ENCODE results near the gene IFIH1.

The IFIH1 gene

GRCh38 chr2:162312853-162313252 is 5.6 kb downstream of the IFIH1 start:
- no peak overlapping the region for H3K9ac ChIP-seq (ENCODE audit: low read depth, low read length)
- peaks cover 8% of the 10 kb centered on the region for H3K27me3 ChIP-seq (ENCODE audit: control insufficient read depth, insufficient read depth, low read length)
- no peaks in the 10 kb centered on the region for H3K4me1 ChIP-seq (ENCODE audit: control insufficient read depth, insufficient read depth, low read length)
- no peaks in the 10 kb centered on the region for H3K9me3 ChIP-seq (ENCODE audit: control insufficient read depth, insufficient read depth, low read length)
- H3K27ac ChIP-seq (ENCODE audit: low read depth, low read length) = no peak overlapping the region
- no peak overlapping the region for H3K4me3 ChIP-seq (ENCODE audit: low read depth, low read length)
- no peaks in the 10 kb centered on the region for H3K36me3 ChIP-seq (ENCODE audit: control insufficient read depth, insufficient read depth, low read length)

- Histone ChIP-seq H3K27me3 (ENCODE audit: control insufficient read depth, insufficient read depth, low read length) (no peaks in the 10 kb centered on the region), H3K27ac (ENCODE audit: low read depth, low read length) (no peak overlapping the region), H3K4me1 (ENCODE audit: control insufficient read depth, insufficient read depth, low read length) (peaks cover 8% of the 10 kb centered on the region; the same call in 1 of the 2 replicates), H3K9ac (ENCODE audit: low read depth, low read length) (no peak overlapping the region), H3K36me3 (ENCODE audit: control insufficient read depth, insufficient read depth, low read length) (no peaks in the 10 kb centered on the region), H3K9me3 (ENCODE audit: control insufficient read depth, insufficient read depth, low read length) (no peaks in the 10 kb centered on the region), H3K4me3 (ENCODE audit: low read depth, low read length) (no peak overlapping the region)
Measured at GRCh38 chr2:162308747-162309503, 9.6 kb downstream of the IFIH1 start.

DNA sequence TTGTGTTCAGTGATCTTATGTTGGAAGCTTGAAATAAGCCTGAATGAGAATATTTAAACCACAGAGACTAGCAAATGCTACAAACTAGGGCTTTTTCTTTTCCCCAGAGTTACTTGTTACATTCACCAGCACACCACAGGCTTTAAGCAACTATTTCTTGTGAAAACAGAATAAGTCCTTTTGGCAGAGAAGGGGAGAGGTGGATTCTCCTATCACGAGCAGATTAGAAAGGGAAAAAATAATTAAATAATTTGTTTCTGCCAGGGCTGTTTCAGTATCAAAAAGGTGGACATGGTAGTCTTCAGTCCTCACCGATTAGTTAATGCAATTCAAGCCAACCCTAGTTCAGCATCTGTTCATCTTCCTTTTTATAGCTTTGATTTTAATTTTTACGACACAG is 12.6 kb downstream of the IFIH1 start:
- Histone ChIP-seq H3K4me1 (ENCODE audit: control insufficient read depth, insufficient read depth, low read length) (peaks cover 8% of the 10 kb centered on the region; the same call in 1 of the 2 replicates), H3K27me3 (ENCODE audit: control insufficient read depth, insufficient read depth, low read length) (no peaks in the 10 kb centered on the region), H3K9ac (ENCODE audit: low read depth, low read length) (no peak overlapping the region), H3K27ac (ENCODE audit: low read depth, low read length) (no peak overlapping the region), H3K9me3 (ENCODE audit: control insufficient read depth, insufficient read depth, low read length) (no peaks in the 10 kb centered on the region), H3K4me3 (ENCODE audit: low read depth, low read length) (no peak overlapping the region), H3K36me3 (ENCODE audit: control insufficient read depth, insufficient read depth, low read length) (no peaks in the 10 kb centered on the region)

DNA sequence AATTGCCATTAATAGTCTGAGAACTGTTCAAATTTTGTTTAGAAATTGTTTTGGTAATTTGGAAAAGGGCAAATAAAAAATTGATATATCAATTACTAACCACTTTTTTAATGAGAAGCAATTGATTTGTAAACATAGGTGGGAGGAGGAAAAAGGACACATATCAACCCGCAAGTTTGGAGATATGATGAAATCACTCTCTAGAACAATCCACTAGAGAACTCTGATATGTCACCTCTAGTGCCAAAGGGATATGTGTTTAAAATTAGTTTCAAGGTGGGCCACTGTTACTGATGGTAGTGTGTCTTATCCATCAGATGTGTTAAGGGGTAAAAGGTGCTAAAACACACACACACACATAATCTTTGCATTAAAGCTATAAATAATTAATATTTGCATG is 16.6 kb downstream of the IFIH1 start:
- Histone ChIP-seq H3K27ac (ENCODE audit: low read depth, low read length) (no peak overlapping the region), H3K36me3 (ENCODE audit: control insufficient read depth, insufficient read depth, low read length) (no peaks in the 10 kb centered on the region), H3K9me3 (ENCODE audit: control insufficient read depth, insufficient read depth, low read length) (no peaks in the 10 kb centered on the region), H3K27me3 (ENCODE audit: control insufficient read depth, insufficient read depth, low read length) (no peaks in the 10 kb centered on the region), H3K4me3 (ENCODE audit: low read depth, low read length) (no peak overlapping the region), H3K9ac (ENCODE audit: low read depth, low read length) (no peak overlapping the region), H3K4me1 (ENCODE audit: control insufficient read depth, insufficient read depth, low read length) (peaks cover 4% of the 10 kb centered on the region; the same call in 1 of the 2 replicates)

GRCh38 chr2:162301151-162301804 is 17.2 kb downstream of the IFIH1 start:
- no peak overlapping the region for H3K27ac ChIP-seq (ENCODE audit: low read depth, low read length)
- H3K9me3 ChIP-seq (ENCODE audit: control insufficient read depth, insufficient read depth, low read length) = no peaks in the 10 kb centered on the region
- no peak overlapping the region for H3K9ac ChIP-seq (ENCODE audit: low read depth, low read length)
- no peaks in the 10 kb centered on the region for H3K4me1 ChIP-seq (ENCODE audit: control insufficient read depth, insufficient read depth, low read length)
- H3K4me3 ChIP-seq (ENCODE audit: low read depth, low read length) = no peak overlapping the region
- H3K36me3 ChIP-seq (ENCODE audit: control insufficient read depth, insufficient read depth, low read length) = no peaks in the 10 kb centered on the region
- H3K27me3 ChIP-seq (ENCODE audit: control insufficient read depth, insufficient read depth, low read length) = no peaks in the 10 kb centered on the region

DNA sequence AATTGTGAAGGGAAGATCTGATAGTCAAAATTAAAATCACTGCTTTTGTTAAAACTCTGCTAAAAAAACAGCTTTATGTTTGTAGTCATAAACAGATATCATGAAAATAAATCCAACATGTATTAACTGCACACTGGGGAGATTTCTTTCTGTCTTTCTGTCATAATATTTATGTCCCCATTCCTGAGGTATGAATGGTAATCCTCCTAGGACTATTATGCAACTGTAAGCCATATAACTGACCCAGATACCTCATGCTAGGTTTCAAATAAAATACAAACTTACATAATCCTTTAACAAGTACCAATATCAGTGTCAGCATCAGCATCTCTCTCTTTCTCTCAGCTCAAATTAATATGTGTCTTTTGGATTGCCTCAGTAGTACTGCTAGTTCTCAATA is 18.2 kb downstream of the IFIH1 start:
- no peak overlapping the region for H3K27ac ChIP-seq (ENCODE audit: low read depth, low read length)
- H3K27me3 ChIP-seq (ENCODE audit: control insufficient read depth, insufficient read depth, low read length) = no peaks in the 10 kb centered on the region
- H3K4me3 ChIP-seq (ENCODE audit: low read depth, low read length) = no peak overlapping the region
- no peak overlapping the region for H3K9ac ChIP-seq (ENCODE audit: low read depth, low read length)
- no peaks in the 10 kb centered on the region for H3K36me3 ChIP-seq (ENCODE audit: control insufficient read depth, insufficient read depth, low read length)
- no peaks in the 10 kb centered on the region for H3K4me1 ChIP-seq (ENCODE audit: control insufficient read depth, insufficient read depth, low read length)
- no peaks in the 10 kb centered on the region for H3K9me3 ChIP-seq (ENCODE audit: control insufficient read depth, insufficient read depth, low read length)

GRCh38 chr2:162298669-162299335 is 19.7 kb downstream of the IFIH1 start:
- no peaks in the 10 kb centered on the region for H3K9me3 ChIP-seq (ENCODE audit: control insufficient read depth, insufficient read depth, low read length)
- no peak overlapping the region for H3K27ac ChIP-seq (ENCODE audit: low read depth, low read length)
- H3K4me1 ChIP-seq (ENCODE audit: control insufficient read depth, insufficient read depth, low read length) = no peaks in the 10 kb centered on the region
- no peaks in the 10 kb centered on the region for H3K36me3 ChIP-seq (ENCODE audit: control insufficient read depth, insufficient read depth, low read length)
- H3K9ac ChIP-seq (ENCODE audit: low read depth, low read length) = no peak overlapping the region
- H3K27me3 ChIP-seq (ENCODE audit: control insufficient read depth, insufficient read depth, low read length) = no peaks in the 10 kb centered on the region
- H3K4me3 ChIP-seq (ENCODE audit: low read depth, low read length) = no peak overlapping the region

GRCh38 chr2:162297925-162298552 is 20.4 kb downstream of the IFIH1 start:
- Histone ChIP-seq H3K9ac (ENCODE audit: low read depth, low read length) (no peak overlapping the region), H3K4me3 (ENCODE audit: low read depth, low read length) (no peak overlapping the region), H3K4me1 (ENCODE audit: control insufficient read depth, insufficient read depth, low read length) (no peaks in the 10 kb centered on the region), H3K27ac (ENCODE audit: low read depth, low read length) (no peak overlapping the region), H3K27me3 (ENCODE audit: control insufficient read depth, insufficient read depth, low read length) (no peaks in the 10 kb centered on the region), H3K9me3 (ENCODE audit: control insufficient read depth, insufficient read depth, low read length) (no peaks in the 10 kb centered on the region), H3K36me3 (ENCODE audit: control insufficient read depth, insufficient read depth, low read length) (no peaks in the 10 kb centered on the region)

- Histone ChIP-seq H3K9ac (ENCODE audit: low read depth, low read length) (no peak overlapping the region), H3K4me3 (ENCODE audit: low read depth, low read length) (no peak overlapping the region), H3K36me3 (ENCODE audit: control insufficient read depth, insufficient read depth, low read length) (no peaks in the 10 kb centered on the region), H3K27ac (ENCODE audit: low read depth, low read length) (no peak overlapping the region), H3K9me3 (ENCODE audit: control insufficient read depth, insufficient read depth, low read length) (no peaks in the 10 kb centered on the region), H3K27me3 (ENCODE audit: control insufficient read depth, insufficient read depth, low read length) (no peaks in the 10 kb centered on the region), H3K4me1 (ENCODE audit: control insufficient read depth, insufficient read depth, low read length) (peaks cover 9% of the 10 kb centered on the region; the same call in 1 of the 2 replicates)
Measured at GRCh38 chr2:162295009-162295408, 23.5 kb downstream of the IFIH1 start.

DNA sequence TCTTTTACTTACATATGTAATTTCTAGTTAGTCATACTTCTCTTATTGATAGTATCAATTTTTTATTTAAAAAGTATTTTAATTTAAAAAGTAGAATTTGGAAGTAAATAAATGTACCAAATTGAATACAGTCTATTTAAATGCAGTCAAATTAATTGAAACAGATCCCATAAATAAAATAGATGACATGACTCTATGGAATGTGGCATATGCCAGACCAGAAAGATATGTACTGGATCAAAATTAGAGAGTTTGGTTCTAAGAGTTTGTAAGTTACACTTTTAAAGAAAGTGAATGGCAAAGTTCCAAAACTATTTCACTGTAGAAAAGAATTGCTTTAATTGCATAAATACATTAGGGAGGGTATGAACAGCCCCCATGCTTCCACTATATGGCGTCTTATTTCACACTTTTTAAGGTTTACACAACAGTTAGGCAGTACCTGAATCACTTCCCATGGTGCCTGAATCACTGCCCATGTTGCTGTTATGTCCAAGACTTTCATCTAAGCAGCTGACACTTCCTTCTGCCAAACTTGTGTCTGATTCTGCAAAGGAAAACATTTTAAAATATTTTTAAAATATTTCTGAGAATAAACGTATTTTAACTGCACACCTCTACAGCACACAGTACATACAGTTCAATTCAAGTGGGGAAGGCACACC is 25.2 kb downstream of the IFIH1 start:
- no peaks in the 10 kb centered on the region for H3K27me3 ChIP-seq (ENCODE audit: control insufficient read depth, insufficient read depth, low read length)
- no peak overlapping the region for H3K27ac ChIP-seq (ENCODE audit: low read depth, low read length)
- H3K36me3 ChIP-seq (ENCODE audit: control insufficient read depth, insufficient read depth, low read length) = no peaks in the 10 kb centered on the region
- peaks cover 9% of the 10 kb centered on the region; the same call in 1 of the 2 replicates for H3K4me1 ChIP-seq (ENCODE audit: control insufficient read depth, insufficient read depth, low read length)
- no peaks in the 10 kb centered on the region for H3K9me3 ChIP-seq (ENCODE audit: control insufficient read depth, insufficient read depth, low read length)
- H3K4me3 ChIP-seq (ENCODE audit: low read depth, low read length) = no peak overlapping the region
- no peak overlapping the region for H3K9ac ChIP-seq (ENCODE audit: low read depth, low read length)

Data from HUES48 (cell line).